Adrenal gland (tissue), 12 donors: ENCODE data around the gene LHFPL4. TPM values are rescaled to one million over a fixed set of nuclear protein-coding genes. Genes with fewer than 3 reads are reported as not detected.

Experiments used
- DNase-seq, 7 donors: peaks; one replicate each; pipeline ENCODE4 v3.0.0-alpha.2; 2019 to 2020
- H3K27ac ChIP-seq, 5 donors: fragments of 200-600 bp; sonication (generic) in 4 of 5; 1 replicate in 3 of 5; 2 replicates in 2 of 5; pipeline versions ENCODE4 v1.5.1 to v1.8.0; 2016 to 2020; ENCODE audit warnings: mild to moderate bottlenecking in 1 of 5
- H3K27me3 ChIP-seq: fragments of 200-600 bp; 2 replicates; pipeline ENCODE4 v1.8.0; 2021
- H3K36me3 ChIP-seq, 2 donors: fragments of 200-600 bp; replicated peaks in 1 of 2; 1 replicate in 1 of 2; 2 replicates in 1 of 2; pipeline versions ENCODE4 v1.5.1 to v1.8.0; 2018 to 2022
- H3K4me1 ChIP-seq, 2 donors: fragments of 200-600 bp; replicated peaks in 1 of 2; 1 replicate in 1 of 2; 2 replicates in 1 of 2; pipeline versions ENCODE4 v1.5.1 to v1.8.0; 2018 to 2021
- H3K4me3 ChIP-seq, 4 donors: fragments of 200-600 bp; sonication (generic) in 3 of 4; one replicate each; pipeline ENCODE4 v1.5.1; 2016 to 2018
- H3K9me3 ChIP-seq, 3 donors: fragments of 200-600 bp; sonication (generic) in 1 of 3; replicated peaks in 1 of 3; 1 replicate in 2 of 3; 2 replicates in 1 of 3; pipeline versions ENCODE4 v1.5.1 to v1.8.0; 2016 to 2021
- POLR2A ChIP-seq, 2 donors: fragments of 450-650 bp; IDR thresholded peaks; one replicate each; pipeline ENCODE4 v1.6.1; 2017; ENCODE audit warnings: antibody characterized with exemption in 2 of 2, mild to moderate bottlenecking in 2 of 2, moderate library complexity in 1 of 2
- WGBS, 4 donors: extraction: QIAGEN DNeasy Blood & Tissue Kit in 2 of 4; methylation state at CpG; one replicate each; pipeline versions ENCODE4 v1.1.5 to v1.1.7; 2013 to 2017; 5-methylcytosine and 5-hydroxymethylcytosine counted together
- intact Hi-C, 2 donors: fragments of 100-400 bp; cut with DNase I; formaldehyde crosslinking; loops; one replicate each; pipeline versions ENCODE4 v1.14.1 to v1.15.0; 2022 to 2023
- polyA plus RNA-seq, 3 donors: library from polyadenylated mRNA; stranded (reverse); fragments of 200-250 nt in 2 of 3; fragments of 350-450 nt in 1 of 3; fragmentation: Illumina TruSeq in 1 of 3; extraction: RNeasy Lipid Tissue Mini Kit (QIAGEN cat#74804) in 1 of 3; gene quantifications; one replicate each; pipeline ENCODE4 v1.2.3, GENCODE V29; 2013 to 2014
- total RNA-seq, 9 donors: library from RNA; depleted of rRNA in 4 of 9; stranded (reverse); fragments of >200 nt in 4 of 9; fragments of 120-200 nt in 1 of 9; fragmentation: NEBNext Ultra II Directional in 1 of 9; extraction: Animal tissue kit (Norgen Biotek cat#: 25700) in 1 of 9; gene quantifications; one replicate each; pipeline versions ENCODE4 v1.1.0 to v1.2.4, GENCODE V29; 2013 to 2023
- TF ChIP-seq, protein P1 (sequence below), 6 experiments: fragments of 450-650 bp in 4 of 6; fragments of 200-600 bp in 2 of 6; sonication (generic) in 1 of 6; IDR thresholded peaks; 1 replicate in 5 of 6; 2 replicates in 1 of 6; pipeline versions ENCODE4 v1.5.1 to v1.8.0; 2016 to 2021; ENCODE audit warnings: antibody characterized with exemption in 6 of 6, mild to moderate bottlenecking in 2 of 6, moderate library complexity in 1 of 6
- donor health status: healthy with polysubstance abuse.
- donor health status: Bipolar disorder and iron deficiency.
- donor health status: DM: yes; HTN: yes; CAD: no.
- donor health status: DM: no; HTN: no; CAD: no.
- donor health status: DM: no; HTN: no; CAD: no.
- donor health status: DM: yes; HTN: yes; CAD: no.

Gene LHFPL4
- total and polyA plus RNA-seq, 12 donors, result 0.04 to 3.5 (median 0.99) TPM; not detected in 2

DNA sequence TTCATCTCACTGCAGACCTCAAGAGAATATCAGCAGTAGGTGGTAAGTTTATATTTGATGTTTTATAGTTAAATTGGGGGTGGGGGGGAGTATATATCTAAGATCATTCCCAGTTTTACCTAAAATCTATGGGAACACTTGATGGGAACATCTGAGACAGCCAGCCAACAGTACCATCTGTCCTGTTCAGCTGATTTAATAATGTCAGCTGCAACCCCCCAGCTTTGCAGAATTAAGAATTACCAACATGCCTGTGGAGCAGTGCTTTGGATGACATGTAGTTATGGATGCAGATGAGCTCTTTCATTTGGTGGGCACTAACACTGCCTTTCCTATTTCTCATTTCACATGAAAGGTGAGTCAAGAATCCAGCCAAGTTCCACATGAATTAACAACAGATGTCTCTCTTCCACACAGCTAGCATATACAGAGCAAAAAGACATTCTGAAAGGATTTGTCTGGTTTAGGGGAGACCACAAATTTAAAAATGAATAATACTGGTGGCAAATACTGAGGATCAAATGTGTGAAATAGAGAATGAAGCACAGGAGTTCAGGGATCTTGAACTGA lies 80.0 kb downstream of the LHFPL4 start:
- peaks cover 0 to 89% of the 10 kb centered on the region in 2 donors for H3K36me3 ChIP-seq
- no peak overlapping the region for H3K27ac ChIP-seq
- no peaks in the 10 kb centered on the region for H3K9me3 ChIP-seq
- no peak overlapping the region for H3K4me3 ChIP-seq
- no peaks in the 10 kb centered on the region for H3K27me3 ChIP-seq
- peaks cover 5 to 10% of the 10 kb centered on the region in 2 donors for H3K4me1 ChIP-seq
- TF ChIP-seq POLR2A (IDR thresholded peaks at IDR 0.05), result no peak
- TF ChIP-seq, protein P1, sequence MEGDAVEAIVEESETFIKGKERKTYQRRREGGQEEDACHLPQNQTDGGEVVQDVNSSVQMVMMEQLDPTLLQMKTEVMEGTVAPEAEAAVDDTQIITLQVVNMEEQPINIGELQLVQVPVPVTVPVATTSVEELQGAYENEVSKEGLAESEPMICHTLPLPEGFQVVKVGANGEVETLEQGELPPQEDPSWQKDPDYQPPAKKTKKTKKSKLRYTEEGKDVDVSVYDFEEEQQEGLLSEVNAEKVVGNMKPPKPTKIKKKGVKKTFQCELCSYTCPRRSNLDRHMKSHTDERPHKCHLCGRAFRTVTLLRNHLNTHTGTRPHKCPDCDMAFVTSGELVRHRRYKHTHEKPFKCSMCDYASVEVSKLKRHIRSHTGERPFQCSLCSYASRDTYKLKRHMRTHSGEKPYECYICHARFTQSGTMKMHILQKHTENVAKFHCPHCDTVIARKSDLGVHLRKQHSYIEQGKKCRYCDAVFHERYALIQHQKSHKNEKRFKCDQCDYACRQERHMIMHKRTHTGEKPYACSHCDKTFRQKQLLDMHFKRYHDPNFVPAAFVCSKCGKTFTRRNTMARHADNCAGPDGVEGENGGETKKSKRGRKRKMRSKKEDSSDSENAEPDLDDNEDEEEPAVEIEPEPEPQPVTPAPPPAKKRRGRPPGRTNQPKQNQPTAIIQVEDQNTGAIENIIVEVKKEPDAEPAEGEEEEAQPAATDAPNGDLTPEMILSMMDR (IDR thresholded peaks at IDR 0.05), result no peak
- no peak for DNase-seq
- intact Hi-C loops, result no loop called here

DNA sequence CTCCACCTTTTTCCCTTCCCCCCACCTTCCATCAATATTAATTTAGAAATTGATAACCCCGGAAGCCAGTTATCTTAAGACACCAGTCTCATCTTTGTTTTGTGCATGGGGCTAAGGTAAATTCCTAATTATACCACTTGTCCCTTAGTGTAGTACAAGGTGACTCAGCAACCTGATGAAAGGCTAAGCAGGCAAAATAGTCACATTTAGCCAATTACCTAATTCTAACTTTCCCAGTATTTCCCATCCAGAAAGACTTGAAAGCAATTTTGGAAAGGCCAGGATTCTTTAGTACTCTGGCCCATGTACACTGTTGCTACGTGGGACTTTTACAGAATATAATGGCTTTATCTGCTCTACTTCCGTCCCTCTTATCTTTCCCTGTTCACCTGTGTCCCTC lies 83.6 kb downstream of the LHFPL4 start:
- Histone ChIP-seq H3K27ac (peak overlapping the region in 1 of 5 donors; percentile 37), H3K4me1 (no peaks in the 10 kb centered on the region), H3K9me3 (no peaks in the 10 kb centered on the region), H3K27me3 (no peaks in the 10 kb centered on the region), H3K36me3 (peaks cover 0 to 90% of the 10 kb centered on the region in 2 donors), H3K4me3 (no peak overlapping the region)
- TF ChIP-seq, protein P1 (IDR thresholded peaks at IDR 0.05), result no peak
- DNase-seq, result no peak
- intact Hi-C loops, result no loop called here
- 92 to 96% (median 95%) methylated on average over 3 of the region's 3 CpGs for WGBS, 4 donors

DNA sequence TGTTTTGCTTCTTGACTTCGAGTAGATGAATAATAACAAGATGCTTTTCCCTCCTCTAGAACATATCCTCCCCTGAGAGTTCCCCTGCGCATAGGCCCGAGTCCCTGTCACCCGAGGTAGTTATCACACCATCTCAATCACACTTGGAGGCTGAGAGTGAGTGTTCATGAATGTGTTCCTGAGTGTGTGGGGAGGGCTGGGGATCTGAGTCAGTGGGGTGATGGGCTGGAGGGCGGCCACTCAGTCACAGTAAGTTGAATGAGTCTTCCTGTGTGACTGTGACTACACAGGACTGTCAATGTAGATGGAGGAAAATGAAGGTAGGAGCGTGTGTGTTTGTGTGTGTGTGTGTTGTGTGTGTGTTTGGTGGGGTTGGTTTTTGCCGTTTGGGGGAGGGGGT lies 85.2 kb downstream of the LHFPL4 start:
- no peaks in the 10 kb centered on the region for H3K27me3 ChIP-seq
- no peaks in the 10 kb centered on the region for H3K4me1 ChIP-seq
- no peak overlapping the region for H3K4me3 ChIP-seq
- DNase-seq, result no peak
- intact Hi-C loops, result no loop called here
- TF ChIP-seq POLR2A (IDR thresholded peaks at IDR 0.05), result no peak
- TF ChIP-seq, protein P1 (IDR thresholded peaks at IDR 0.05), result no peak
- peaks cover 0 to 90% of the 10 kb centered on the region in 2 donors for H3K36me3 ChIP-seq
- H3K9me3 ChIP-seq, result no peaks in the 10 kb centered on the region
- H3K27ac ChIP-seq, result peak overlapping the region in 1 of 5 donors; percentile 14
- WGBS, 4 donors, result 84 to 91% (median 86%) methylated on average over 7 of the region's 7 CpGs

DNA sequence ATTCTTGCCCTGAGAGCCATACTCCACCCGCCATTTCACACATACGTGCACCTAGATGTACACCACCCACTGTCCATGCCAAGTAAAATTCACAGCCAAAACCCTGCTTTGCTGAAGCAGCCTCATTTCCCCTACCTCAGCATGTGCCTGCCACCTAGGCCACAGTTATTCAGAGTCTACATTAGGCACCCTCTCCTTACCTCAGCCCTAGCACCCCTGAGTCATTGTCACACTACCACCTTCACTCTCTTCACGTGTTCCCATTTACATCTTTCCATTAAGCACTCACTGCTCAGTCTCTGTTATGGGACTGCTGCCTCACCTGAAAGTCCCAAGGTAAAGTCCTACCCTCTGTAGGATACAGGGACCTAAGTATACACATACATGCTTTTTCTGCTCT lies 86.2 kb downstream of the LHFPL4 start:
- Histone ChIP-seq H3K4me3 (no peak overlapping the region), H3K27me3 (no peaks in the 10 kb centered on the region), H3K27ac (no peak overlapping the region), H3K9me3 (no peaks in the 10 kb centered on the region), H3K36me3 (peaks cover 0 to 90% of the 10 kb centered on the region in 2 donors), H3K4me1 (no peaks in the 10 kb centered on the region)
- DNase-seq, result no peak
- intact Hi-C loops, result no loop called here
- WGBS, 4 donors, result 91 to 98% (median 95%) methylated on average over 3 of the region's 3 CpGs
- TF ChIP-seq, protein P1 (IDR thresholded peaks at IDR 0.05), result no peak
- TF ChIP-seq POLR2A (IDR thresholded peaks at IDR 0.05), result no peak
